Hypothalamus (tissue), 51 donors: Measurements from ENCODE around the gene LRRC27.
A peak's percentile ranks its signal among the peaks of the same experiment; 100 is the strongest.

ENCODE experiments used
- DNase-seq, 51 donors: peaks; one replicate each; lab custom pipeline; 2025; lab: John Stamatoyannopoulos, UW

The LRRC27 gene

DNA sequence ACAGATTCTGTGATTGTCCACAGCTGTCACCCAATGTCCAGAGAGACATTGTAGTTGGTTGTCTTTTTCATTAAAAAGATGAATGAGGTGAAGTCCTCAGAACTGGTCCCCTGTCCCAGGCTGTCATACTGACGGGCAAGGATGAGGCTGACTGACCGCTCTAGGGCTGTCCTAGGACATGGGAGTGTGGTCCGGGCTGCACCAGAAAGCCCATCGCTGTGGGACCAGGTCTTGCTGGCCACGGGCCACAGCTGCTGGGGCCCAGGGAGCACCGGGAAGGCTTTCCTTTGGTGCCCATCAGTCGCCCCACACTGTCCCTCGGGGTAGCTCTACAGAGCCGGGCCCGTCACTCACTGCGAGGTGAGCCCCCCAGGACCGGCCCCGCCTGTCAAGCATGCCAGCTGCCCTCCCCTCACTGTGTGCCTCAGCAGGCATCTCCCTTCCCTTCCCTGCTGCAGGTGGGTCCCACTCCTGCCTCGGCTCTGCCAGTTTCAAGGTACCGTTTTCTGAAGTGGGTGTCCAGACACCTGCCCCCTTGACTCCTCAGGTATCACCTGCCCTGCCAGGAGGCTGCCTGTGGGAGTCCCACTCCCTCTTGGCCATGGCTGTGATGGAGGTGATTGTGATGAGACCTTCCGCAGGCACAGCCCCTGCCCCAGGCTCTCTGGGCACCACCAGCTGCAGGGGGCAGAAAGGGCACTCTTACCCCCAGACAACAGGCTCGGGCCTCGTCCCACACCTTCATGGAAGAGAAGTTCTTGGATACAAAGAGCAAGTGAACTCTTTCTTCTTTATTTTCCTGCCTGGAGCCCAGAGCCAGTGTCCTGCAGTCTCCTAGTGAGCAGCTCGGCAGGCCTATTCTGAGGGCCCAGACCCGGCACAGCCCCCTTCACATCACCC lies 21.7 kb downstream of the LRRC27 start:
- no peak for DNase-seq

DNA sequence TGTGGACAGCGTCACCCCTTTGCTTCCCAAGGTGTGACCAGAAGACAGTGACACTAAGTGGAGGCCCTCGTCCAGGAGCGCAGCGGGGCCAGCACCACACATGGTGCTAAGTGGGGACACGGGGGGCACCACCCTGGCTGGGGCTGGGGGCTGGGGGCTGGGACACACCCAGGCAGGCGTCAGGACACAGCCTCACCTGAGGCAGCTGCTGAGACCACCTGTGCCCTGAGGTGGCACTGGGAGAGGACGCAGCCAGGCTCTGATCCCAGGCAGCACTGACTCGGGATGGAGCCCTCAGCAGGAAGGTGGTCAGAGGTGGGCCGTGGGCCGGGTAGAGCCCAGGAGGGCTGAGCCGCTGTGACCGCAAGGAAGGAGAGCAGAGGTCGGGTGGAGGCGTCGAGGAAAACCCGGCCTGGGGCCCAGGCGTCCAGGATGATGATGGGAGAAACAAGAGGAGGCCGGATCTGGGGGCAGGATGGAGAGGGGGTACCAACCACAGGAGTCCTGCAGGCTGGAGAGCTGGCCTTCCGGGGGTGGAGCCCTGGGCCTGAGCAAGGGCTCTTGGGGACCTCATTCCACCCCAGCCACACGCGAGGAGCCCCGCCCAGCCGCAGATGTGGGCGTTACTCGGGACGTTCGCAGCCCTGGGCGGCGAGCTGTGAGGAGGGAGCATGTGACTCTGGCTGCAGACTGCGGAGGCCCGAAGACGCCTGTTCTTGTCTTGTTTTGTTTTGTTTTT lies 22.5 kb downstream of the LRRC27 start:
- DNase-seq, result no peak

DNA sequence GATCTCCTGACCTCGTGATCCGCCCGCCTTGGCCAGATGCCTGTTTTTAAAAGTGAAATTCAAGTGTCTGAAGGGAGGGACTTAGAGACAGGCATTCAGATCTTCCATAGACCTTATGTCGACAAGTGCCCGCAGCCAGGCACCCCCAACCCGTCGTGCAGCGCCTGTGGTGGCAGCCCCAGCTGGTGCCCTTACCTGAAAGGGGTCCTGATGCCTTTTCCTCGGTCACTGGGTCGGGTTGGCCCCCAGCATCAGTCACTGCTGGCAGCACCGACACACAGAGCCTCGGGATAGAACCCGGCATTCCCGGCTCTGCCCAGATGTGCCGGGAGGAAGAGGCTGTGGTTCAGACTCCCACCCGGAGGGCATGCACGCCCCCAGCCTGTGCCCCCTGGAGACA lies 23.3 kb downstream of the LRRC27 start:
- DNase-seq, result no peak

DNA sequence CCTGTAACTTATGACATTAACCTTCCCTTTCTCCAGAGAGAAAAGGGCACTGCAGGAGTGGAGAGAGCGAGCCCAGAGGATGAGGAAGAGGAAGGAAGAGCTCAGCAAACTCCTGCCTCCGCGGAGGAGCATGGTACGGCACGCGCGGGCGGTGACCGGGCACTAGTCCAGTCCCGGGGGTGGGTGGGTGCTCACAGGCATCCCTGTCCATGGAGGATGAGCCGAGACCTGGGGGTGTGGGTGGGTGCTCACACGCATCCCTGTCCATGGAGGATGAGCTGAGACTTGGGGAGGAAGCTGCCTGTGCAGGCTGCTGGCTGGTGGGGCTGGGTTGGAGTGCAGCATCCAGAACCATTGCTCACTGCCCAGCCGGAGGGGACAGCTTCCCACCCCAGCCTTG lies 23.8 kb downstream of the LRRC27 start:
- DNase-seq, result peak in 1 of 51 donors; percentile 64

DNA sequence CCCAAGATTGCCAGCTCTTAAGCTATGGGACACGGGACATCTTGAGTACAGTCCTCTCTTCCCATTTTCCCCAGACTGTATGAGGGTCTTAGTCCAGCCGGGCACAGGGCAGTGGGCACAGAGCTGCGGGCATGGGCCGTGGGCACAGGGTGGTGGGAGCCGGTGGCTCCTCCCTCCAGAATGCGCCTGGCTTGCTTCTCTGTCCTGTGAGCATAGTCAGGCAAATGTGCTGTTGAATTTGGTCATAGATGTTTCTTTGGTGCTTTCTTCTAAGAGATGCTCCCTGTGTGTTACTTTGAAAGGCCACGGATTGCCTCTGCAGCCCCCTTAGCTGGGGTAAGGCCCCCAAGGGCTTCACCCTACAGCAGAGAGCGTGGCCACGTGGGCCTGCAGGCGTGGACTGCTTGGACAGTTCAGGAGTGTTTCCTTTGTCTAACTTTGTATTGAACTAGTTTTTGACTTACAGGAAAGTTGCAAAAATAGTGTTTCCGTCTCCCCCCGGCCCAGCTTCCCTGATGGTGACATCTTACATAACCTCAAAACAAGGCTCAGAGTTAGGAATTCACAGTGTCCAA lies 24.7 kb downstream of the LRRC27 start:
- DNase-seq, result no peak

DNA sequence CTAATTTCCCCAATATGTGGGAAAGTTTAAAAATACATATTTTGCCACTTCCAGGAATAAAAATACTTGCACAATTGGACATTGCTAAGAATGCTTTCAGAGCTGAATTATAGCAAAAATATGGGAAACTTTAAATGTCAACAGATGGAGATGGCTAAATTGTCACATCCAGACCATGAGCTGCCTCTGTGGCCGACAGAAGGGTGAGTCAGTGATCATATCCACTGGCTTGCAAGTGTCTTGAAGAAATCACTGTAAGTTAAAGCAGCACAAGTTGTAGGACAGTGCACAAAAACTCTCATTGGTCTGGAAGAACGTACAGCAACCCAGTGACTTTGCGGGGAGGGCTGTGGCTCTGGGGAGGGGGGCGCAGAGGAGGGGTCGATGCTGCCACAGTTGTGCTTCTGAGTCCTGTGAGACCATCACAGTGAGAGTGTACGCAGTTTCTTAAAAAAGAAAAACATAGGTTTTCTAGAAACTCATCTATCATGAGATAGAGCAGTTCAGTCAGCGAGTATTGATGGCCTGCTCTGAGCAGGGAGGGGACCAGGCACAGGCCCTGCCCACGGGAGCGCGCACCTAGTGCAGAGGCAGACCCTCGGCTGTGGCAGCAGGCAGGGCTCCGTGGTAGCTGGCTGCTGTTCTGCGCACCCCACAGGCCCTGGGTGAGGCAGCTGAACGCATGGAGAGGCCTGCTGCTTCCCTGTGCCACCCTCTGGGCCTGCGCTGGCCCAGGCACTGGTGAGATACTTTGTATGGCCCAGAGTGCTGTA lies 25.5 kb downstream of the LRRC27 start:
- DNase-seq, result no peak

DNA sequence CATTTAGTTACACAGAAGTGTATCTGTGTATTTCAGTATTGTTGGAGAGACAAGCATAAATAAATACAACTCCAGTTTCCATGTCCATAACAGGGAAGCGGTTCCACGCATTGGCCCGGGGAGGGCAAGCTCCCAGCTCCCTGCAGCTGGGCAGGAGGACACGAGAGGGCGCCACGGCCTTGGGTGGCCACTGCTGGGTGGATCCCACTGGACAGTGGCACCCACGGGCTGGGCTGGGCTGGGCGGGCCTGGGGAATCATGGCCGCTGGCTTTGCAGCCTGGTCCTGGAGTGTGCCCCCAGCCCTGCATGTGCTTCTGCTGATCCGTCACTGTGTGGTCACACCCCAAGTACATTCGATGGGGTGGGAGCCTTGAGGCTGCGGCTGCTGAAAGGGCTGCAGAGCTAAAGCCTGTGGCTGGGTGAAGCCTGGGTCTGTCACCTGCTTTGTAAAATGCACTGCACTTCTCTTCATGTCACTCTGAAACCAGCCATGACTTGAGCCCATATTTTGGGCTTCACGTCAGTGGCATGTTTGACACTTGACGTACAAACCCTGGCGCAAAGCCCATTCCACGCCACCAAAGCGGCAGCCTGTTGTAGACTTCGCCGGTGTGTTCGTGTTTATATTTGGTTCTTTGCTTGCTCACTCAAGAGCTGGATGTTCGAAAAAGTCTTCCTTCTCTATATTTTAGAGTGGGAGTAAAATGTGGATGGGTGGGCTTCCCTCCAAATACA lies 27.5 kb downstream of the LRRC27 start:
- DNase-seq, result no peak

DNA sequence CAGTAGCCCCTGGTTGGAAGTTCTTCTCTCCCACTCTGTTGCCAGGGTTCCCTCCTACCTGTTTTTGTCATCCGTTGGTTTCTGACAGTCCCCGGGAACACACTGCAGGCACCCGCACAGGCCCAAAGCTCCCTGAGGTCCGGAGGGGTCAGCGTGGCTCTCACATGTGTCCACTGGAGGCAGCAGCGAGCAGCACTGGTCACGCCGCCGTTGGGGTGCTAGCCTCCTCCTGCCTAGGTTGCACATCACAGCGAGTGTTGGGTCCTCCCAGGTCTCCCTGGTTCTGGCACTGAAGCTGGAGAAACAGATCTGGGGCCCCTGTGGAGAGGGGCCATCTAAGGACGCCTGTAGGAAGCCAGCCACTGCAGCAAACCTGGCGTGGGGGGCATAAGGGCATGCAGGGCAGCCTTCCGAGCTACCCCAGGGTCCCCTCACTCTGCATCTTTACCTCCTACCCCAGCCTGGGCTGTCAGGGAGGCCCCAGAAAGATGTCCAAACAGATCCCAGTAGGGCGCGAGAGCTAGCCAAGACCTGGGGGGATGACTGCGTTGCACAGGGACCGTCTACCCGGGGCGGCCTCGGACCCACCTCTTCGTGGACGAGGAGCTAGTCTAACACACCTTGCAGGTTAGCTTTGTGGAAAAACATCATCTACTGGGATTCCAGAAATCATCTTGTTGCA lies 28.9 kb downstream of the LRRC27 start:
- DNase-seq, result no peak

DNA sequence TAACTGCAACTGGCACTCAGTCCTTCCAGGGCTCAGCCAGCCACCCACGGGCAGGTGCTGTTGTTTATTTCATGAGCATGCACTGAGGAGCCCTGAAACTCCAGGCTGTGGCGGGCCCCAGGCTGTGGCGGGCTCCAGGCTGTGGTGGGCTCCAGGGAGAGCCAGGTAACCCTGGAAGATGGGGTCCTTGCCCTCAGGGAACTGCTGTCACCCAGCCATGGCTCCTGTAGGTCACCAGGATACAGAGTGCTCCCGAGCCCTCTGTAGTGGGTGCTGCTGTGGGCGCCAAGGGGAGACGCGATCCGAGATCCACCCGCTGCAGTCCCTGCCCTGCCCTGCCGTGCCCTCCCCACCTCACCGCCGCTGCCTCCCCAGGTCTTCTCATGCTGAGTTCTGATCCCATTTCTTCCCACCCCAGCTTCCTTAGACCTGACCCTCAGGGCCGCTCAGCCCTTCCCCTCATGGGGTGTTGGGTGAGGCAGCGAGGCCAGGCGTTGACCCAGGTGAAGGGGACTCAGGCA lies 29.6 kb downstream of the LRRC27 start:
- peak in 1 of 51 donors; percentile 27 for DNase-seq

DNA sequence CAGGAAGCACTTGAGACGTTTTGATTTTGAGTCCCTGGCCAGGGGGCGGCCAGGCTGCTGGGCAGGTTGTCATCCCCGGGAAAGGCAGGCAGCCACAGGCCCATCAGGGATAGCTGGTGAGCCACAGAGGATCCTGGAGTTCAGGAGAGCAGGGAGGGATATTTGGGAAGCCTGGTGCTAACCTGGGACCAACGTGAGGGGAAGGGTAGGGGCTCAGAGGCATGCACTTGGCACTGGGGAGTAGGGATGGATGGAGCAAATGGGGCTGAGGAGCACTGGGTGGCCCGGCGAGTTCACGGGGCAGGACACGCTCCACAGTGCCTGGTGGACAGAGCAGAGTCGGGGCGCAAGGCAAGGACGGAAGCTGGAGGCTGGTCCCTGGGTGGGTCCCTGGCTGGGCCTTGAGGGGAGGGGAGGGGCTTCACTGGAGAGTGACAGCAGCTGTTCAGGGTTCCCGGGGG lies 30.2 kb downstream of the LRRC27 start:
- DNase-seq, result no peak

DNA sequence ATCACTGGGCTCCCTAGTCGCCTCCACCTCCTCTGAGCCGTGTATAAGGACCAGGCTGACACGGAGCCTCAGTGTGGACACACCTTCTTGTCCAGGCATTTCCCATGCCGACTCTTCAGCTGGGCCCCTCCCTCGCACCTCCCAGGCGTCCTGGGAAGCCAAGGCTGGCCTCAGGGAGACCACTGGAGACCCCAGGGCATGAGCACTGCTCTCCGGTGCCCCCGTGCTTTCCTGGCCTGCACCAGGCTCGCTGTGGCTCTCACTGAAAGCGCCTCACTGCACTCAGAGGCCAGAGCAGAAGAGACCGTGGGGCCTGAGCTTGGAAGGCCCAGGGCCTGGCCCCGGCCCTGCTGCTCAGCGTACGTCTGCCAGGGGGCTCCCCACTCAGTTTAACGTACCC lies 31.4 kb downstream of the LRRC27 start:
- DNase-seq, result no peak

DNA sequence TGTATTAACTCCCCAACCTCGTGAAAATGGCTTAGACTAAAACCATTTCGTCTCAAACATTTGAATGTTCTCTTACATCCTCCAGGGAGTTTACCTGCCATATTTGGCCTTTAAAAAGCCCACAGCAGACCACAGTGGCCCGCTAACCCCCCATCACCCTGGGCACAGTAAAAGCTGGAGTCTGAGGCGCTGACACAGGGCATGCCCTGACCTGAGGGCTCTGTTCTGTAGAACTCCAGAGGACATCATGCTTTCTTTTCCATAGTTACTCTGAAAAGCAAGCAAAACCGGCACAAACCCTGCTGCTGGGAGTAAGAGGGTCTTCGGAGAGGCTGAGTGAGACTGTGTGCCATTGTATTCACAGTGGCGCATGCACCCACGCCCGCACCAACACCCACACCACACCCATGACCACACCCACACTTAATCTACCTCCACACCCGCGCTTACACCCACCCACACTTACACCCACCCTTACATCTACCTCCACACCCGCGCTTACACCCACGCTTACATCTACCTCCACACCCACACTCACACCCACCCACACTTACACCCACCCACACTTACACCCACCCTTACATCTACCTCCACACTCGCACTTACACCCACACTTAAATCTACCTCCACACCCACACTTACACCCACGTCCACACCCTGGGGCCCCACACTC lies 32.1 kb downstream of the LRRC27 start:
- DNase-seq, result peak in 26 of 51 donors; percentile 3 to 82 (median 33)

DNA sequence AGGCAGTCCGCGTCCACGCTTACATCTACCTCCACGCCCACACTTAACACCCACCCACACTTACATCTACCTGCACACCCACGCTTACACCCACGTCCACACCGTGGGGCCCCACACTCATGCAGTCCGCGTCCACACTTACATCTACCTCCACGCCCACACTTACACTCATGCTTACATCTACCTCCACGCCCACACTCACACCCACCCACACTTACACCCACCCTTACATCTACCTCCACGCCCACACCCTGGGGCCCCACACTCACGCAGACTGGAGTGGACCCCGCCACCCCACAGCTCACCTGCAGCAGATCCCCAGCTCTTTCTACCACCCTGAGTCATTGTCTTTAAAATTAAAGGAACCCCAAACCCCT lies 32.6 kb downstream of the LRRC27 start:
- peak in 8 of 51 donors; percentile 5 to 46 (median 24) for DNase-seq

DNA sequence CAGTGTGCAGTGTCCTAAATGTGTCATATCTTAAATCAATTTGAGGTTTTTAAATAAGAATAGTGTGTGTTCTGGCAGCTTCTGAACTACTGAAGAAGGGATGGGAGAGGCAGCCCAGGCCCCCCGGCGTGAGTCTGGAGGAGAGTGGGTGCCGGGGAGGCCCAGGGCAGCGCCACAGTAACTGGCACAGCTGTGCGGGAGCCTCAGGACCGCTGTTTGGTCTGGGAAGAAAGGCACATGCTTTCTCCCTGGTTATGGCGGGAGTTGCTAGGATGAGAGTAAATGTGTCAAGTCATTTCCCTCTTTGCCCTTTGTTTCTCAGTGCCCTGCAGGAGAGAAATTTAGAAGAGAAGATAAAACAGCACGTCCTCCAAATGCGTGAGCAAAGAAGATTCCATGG lies 33.1 kb downstream of the LRRC27 start:
- no peak for DNase-seq

DNA sequence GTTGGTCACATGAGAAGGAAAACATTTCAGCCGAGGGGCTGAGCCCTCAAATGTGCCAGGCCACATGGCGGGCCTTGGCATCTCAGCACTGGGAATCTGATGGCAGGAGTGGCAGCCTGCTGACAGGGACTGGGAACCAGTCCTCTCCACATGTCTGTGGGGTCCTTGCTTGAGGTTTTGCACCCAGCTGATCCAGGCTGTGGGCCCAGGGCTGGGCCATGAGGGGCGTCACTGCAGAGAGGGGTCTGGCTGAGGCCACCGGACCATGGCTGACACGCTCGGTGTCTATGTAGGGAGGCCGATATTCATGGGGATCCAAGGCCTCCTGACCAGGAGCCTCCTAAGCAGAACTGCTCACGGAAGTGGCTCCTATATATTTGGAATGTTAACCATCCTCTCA lies 34.0 kb downstream of the LRRC27 start:
- DNase-seq, result no peak

DNA sequence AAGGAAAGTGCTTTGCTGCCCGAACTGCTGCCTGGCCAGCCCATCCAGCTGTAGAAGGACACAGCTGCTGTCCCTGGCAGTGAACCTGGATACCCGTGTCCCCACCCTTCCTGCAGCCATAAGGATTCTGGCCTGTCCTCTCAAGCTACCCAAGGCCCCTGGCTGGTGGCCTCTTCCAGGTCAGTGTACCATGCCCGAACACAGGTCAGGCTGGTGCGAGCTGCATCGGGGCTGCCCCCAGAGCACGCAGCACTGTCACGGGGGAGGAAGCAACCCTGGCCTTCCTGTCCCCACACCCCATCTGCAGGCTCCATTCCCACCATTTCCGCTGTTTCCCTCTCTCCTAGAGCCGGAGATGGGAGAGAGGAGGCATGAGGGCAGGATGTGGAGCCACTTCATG lies 34.5 kb downstream of the LRRC27 start:
- DNase-seq, result no peak

DNA sequence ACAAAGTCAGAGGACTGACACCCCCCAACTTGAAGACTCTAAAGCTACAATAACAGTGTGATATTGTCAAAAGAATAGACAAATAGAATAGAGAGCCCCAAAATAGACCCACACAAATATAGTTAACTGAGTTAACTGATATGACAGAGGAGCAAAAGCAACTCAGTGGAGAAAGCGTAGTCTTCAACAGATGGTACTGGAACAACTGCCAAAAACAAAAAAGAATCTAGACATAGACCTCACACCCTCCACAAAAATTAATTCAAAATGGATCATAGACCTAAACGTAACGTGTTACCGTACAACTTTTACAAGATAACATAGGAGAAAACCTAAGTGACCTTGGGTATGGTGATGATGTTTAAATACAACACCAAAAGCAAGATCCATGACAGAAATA lies 36.4 kb downstream of the LRRC27 start:
- DNase-seq, result no peak

DNA sequence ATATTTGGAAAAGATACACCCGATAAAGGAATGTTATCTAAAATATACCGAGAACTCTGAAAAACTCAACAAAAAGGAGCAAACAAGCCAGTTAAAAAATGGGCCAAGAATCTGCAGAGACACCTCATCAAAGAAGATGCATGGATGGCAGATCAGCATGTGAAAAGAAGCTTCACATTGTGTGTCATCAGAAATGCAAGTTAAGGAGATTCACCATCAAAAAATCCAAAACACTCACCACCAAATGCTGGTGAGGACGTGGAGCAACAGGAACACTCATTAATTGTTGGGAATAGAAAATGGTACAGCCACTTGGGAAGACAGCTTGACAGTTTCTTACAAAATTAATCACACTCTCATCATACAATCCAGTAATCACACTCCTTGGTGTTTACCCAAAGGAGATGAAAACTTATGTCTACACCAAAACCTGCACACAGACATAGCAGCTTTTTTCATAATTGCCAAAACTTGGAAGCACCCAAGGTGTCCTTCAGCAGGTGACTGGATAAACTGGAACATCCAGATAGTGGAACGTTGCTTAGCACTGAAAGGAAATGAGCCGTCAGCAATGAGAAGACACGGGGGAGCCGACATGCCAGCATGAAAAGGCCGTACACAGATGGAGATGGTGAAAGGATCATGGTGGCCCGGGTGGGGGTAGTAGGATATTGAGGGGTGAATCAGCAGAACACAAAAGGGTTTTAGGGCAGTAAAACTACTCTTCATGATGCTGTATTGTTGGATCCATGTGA lies 37.1 kb downstream of the LRRC27 start:
- DNase-seq, result no peak
